Lower lobe of right lung (tissue), 2 donors: Measurements from ENCODE around the gene PRKACB. TPM values are rescaled to one million over a fixed set of nuclear protein-coding genes. Genes with fewer than 3 reads are reported as not detected.

Experiments
- ATAC-seq, 2 donors: fragments of 200-7000 bp; cut with Tn5 transposase; one replicate each; pipeline ENCODE4 v1.9.1; 2020 to 2022; ENCODE audit warnings: mild to moderate bottlenecking in 2 of 2, moderate library complexity in 2 of 2
- DNase-seq: peaks from one replicate; pipeline ENCODE4 v3.0.0-alpha.2; 2020
- H3K27ac ChIP-seq: fragments of 200-600 bp; one replicate; pipeline ENCODE4 v1.8.0; 2022
- H3K27me3 ChIP-seq: fragments of 200-600 bp; one replicate; pipeline ENCODE4 v1.8.0; 2022; ENCODE audit warnings: low read depth
- H3K36me3 ChIP-seq: fragments of 200-600 bp; one replicate; pipeline ENCODE4 v1.8.0; 2022; ENCODE audit warnings: mild to moderate bottlenecking
- H3K4me1 ChIP-seq: fragments of 200-600 bp; one replicate; pipeline ENCODE4 v1.8.0; 2022
- H3K4me3 ChIP-seq: fragments of 200-600 bp; one replicate; pipeline ENCODE4 v1.8.0; 2022; ENCODE audit warnings: mild to moderate bottlenecking
- H3K9me3 ChIP-seq: fragments of 200-600 bp; one replicate; pipeline ENCODE4 v1.8.0; 2022
- CTCF ChIP-seq: fragments of 200-600 bp; IDR thresholded peaks from one replicate; pipeline ENCODE4 v1.8.0; 2022; ENCODE audit warnings: antibody characterized with exemption, mild to moderate bottlenecking
- intact Hi-C: fragments of 100-400 bp; cut with DNase I; formaldehyde crosslinking; loops from one replicate; pipeline ENCODE4 v1.11.0; 2022
- total RNA-seq: library from RNA; stranded (reverse); fragmentation: NEBNext Ultra II Directional; extraction: Animal tissue kit (Norgen Biotek cat#: 25700); gene quantifications from one replicate; pipeline ENCODE4 v1.2.1, GENCODE V29; 2021
- donor health status: DM: no; HTN: yes; CAD: no; lungs with severe emphysema.

The PRKACB gene
- total RNA-seq, 1 donor from 2014 or later = 39.7 TPM

GRCh38 chr1:84267476-84267875 lies 123.4 kb downstream of the PRKACB start:
- Histone ChIP-seq H3K27ac (no peak overlapping the region), H3K36me3 (no peaks in the 10 kb centered on the region), H3K9me3 (no peaks in the 10 kb centered on the region), H3K4me1 (peaks cover 6% of the 10 kb centered on the region), H3K4me3 (no peak overlapping the region), H3K27me3 (no peaks in the 10 kb centered on the region)
- no peak for TF ChIP-seq CTCF
- ATAC-seq (no peak), DNase-seq (no peak)
- intact Hi-C loops = no loop called here

- no peaks in the 10 kb centered on the region for H3K27me3 ChIP-seq
- no peaks in the 10 kb centered on the region for H3K36me3 ChIP-seq
- H3K4me1 ChIP-seq = peaks cover 6% of the 10 kb centered on the region
- DNase-seq = no peak
- H3K27ac ChIP-seq = no peak overlapping the region
- intact Hi-C loops = no loop called here
- H3K4me3 ChIP-seq = no peak overlapping the region
- no peak for TF ChIP-seq CTCF
- H3K9me3 ChIP-seq = no peaks in the 10 kb centered on the region
- ATAC-seq = no peak
Measured at GRCh38 chr1:84268346-84268745, 124.3 kb downstream of the PRKACB start.

GRCh38 chr1:84269306-84269705 lies 125.2 kb downstream of the PRKACB start:
- no peak for ATAC-seq
- intact Hi-C loops = no loop called here
- TF ChIP-seq CTCF = no peak
- no peak for DNase-seq
- no peaks in the 10 kb centered on the region for H3K27me3 ChIP-seq
- no peaks in the 10 kb centered on the region for H3K36me3 ChIP-seq
- H3K9me3 ChIP-seq = no peaks in the 10 kb centered on the region
- H3K27ac ChIP-seq = no peak overlapping the region
- no peak overlapping the region for H3K4me3 ChIP-seq
- H3K4me1 ChIP-seq = peaks cover 6% of the 10 kb centered on the region

- H3K4me3 ChIP-seq = no peak overlapping the region
- DNase-seq (no peak), ATAC-seq (peak; percentile 63 to 70)
- no peaks in the 10 kb centered on the region for H3K9me3 ChIP-seq
- H3K36me3 ChIP-seq = no peaks in the 10 kb centered on the region
- no peaks in the 10 kb centered on the region for H3K27me3 ChIP-seq
- H3K27ac ChIP-seq = peak overlapping the region; percentile 61
- intact Hi-C loops = no loop called here
- TF ChIP-seq CTCF = no peak
- peaks cover 6% of the 10 kb centered on the region for H3K4me1 ChIP-seq
Measured at GRCh38 chr1:84271441-84272151, 127.5 kb downstream of the PRKACB start.

GRCh38 chr1:84272401-84272800 lies 128.3 kb downstream of the PRKACB start:
- peak; percentile 90 to 93 for ATAC-seq
- H3K27me3 ChIP-seq = no peaks in the 10 kb centered on the region
- peak overlapping the region; percentile 61 for H3K27ac ChIP-seq
- TF ChIP-seq CTCF = no peak
- no peaks in the 10 kb centered on the region for H3K9me3 ChIP-seq
- intact Hi-C loops = no loop called here
- no peaks in the 10 kb centered on the region for H3K36me3 ChIP-seq
- no peak overlapping the region for H3K4me3 ChIP-seq
- H3K4me1 ChIP-seq = peaks cover 6% of the 10 kb centered on the region
- DNase-seq = no peak
